Tibial nerve (tissue), 4 donors: Measurements from ENCODE around the gene RAB11FIP4. TPM values are rescaled to one million over a fixed set of nuclear protein-coding genes. Genes with fewer than 3 reads are reported as not detected.

Experiments
- DNase-seq, 2 donors: peaks; one replicate each; pipeline ENCODE4 v3.0.0-alpha.2; 2019; ENCODE audit warnings: low spot score in 2 of 2
- H3K27ac ChIP-seq, 4 donors: fragments of 200-600 bp; sonication (generic) in 3 of 4; one replicate each; pipeline ENCODE4 v1.5.1; 2017 to 2019; ENCODE audit warnings: mild to moderate bottlenecking in 1 of 4
- H3K27me3 ChIP-seq, 2 donors: fragments of 200-600 bp; sonication (generic) in 1 of 2; one replicate each; pipeline versions ENCODE4 v1.5.1 to v1.6.0; 2017 to 2019
- H3K36me3 ChIP-seq, 3 donors: fragments of 200-600 bp; sonication (generic); one replicate each; pipeline ENCODE4 v1.5.1; 2018 to 2019
- H3K4me1 ChIP-seq, 4 donors: fragments of 200-600 bp; sonication (generic) in 3 of 4; one replicate each; pipeline ENCODE4 v1.5.1; 2017 to 2019
- H3K4me3 ChIP-seq, 4 donors: fragments of 200-600 bp; sonication (generic) in 3 of 4; one replicate each; pipeline ENCODE4 v1.5.1; 2017 to 2019; ENCODE audit warnings: mild to moderate bottlenecking in 1 of 4, moderate library complexity in 1 of 4
- H3K9me3 ChIP-seq, 4 donors: fragments of 200-600 bp; sonication (generic) in 3 of 4; one replicate each; pipeline ENCODE4 v1.5.1; 2017 to 2019
- EP300 ChIP-seq, 2 donors: sonication (generic); formaldehyde crosslinking; IDR thresholded peaks; one replicate each; pipeline ENCODE4 v1.6.1; 2017; ENCODE audit warnings: antibody characterized with exemption in 2 of 2, mild to moderate bottlenecking in 1 of 2
- POLR2A ChIP-seq, 2 donors: fragments of 450-650 bp; IDR thresholded peaks; one replicate each; pipeline ENCODE4 v1.6.1; 2017; ENCODE audit warnings: antibody characterized with exemption in 2 of 2, mild to moderate bottlenecking in 2 of 2, moderate library complexity in 2 of 2
- WGBS, 2 donors: methylation state at CpG; one replicate each; pipeline ENCODE4 v1.1.5; 2018; 5-methylcytosine and 5-hydroxymethylcytosine counted together
- total RNA-seq, 4 donors: library from RNA; depleted of rRNA; stranded (reverse); fragments of >200 nt; gene quantifications; one replicate each; pipeline ENCODE4 v1.1.0, GENCODE V29; 2016
- TF ChIP-seq, protein P1 (sequence below), 5 experiments: fragments of 200-600 bp in 3 of 5; fragments of 450-650 bp in 2 of 5; sonication (generic) in 3 of 5; IDR thresholded peaks; one replicate each; pipeline ENCODE4 v1.5.1; 2016 to 2019; ENCODE audit warnings: antibody characterized with exemption in 5 of 5, mild to moderate bottlenecking in 3 of 5, moderate library complexity in 2 of 5

The RAB11FIP4 gene
- total RNA-seq, 4 donors from 2014 or later, result 2.7 to 6.9 (median 4.1) TPM

DNA sequence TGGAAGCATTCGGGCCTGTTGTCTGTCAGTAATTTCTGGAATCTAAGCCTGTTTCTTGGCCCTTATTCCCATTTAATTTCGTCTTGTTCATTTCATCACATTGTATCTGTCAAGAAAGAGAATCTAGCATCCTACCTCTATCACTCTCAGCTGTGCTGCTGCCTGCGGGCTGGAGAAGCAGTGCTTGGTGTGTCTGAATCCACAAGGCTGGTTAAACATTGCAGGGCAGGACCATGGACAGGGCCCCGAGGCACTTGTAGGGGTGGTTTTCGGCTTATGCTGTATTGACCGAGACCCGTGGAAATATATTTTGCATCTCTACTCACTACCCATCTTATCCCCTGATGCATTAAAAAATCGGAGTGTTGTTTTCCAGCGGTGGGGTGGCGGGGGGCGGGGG, 3.1 kb downstream of the RAB11FIP4 start:
- H3K27ac ChIP-seq, result no peak overlapping the region
- TF ChIP-seq, protein P1, sequence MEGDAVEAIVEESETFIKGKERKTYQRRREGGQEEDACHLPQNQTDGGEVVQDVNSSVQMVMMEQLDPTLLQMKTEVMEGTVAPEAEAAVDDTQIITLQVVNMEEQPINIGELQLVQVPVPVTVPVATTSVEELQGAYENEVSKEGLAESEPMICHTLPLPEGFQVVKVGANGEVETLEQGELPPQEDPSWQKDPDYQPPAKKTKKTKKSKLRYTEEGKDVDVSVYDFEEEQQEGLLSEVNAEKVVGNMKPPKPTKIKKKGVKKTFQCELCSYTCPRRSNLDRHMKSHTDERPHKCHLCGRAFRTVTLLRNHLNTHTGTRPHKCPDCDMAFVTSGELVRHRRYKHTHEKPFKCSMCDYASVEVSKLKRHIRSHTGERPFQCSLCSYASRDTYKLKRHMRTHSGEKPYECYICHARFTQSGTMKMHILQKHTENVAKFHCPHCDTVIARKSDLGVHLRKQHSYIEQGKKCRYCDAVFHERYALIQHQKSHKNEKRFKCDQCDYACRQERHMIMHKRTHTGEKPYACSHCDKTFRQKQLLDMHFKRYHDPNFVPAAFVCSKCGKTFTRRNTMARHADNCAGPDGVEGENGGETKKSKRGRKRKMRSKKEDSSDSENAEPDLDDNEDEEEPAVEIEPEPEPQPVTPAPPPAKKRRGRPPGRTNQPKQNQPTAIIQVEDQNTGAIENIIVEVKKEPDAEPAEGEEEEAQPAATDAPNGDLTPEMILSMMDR (IDR thresholded peaks at IDR 0.05), result no peak
- TF ChIP-seq EP300 (IDR thresholded peaks at IDR 0.05), result no peak
- no peak for TF ChIP-seq POLR2A (IDR thresholded peaks at IDR 0.05)
- H3K27me3 ChIP-seq, result peaks cover 0 to 41% of the 10 kb centered on the region in 2 donors
- WGBS, 2 donors, result 12 to 13% methylated on average over 11 of the region's 11 CpGs
- H3K4me3 ChIP-seq, result no peak overlapping the region
- no peaks in the 10 kb centered on the region for H3K9me3 ChIP-seq
- DNase-seq, result peak in 1 of 2 donors; percentile 55
- no peaks in the 10 kb centered on the region for H3K36me3 ChIP-seq
- peaks cover 0 to 21% (median 11%) of the 10 kb centered on the region in 4 donors for H3K4me1 ChIP-seq

DNA sequence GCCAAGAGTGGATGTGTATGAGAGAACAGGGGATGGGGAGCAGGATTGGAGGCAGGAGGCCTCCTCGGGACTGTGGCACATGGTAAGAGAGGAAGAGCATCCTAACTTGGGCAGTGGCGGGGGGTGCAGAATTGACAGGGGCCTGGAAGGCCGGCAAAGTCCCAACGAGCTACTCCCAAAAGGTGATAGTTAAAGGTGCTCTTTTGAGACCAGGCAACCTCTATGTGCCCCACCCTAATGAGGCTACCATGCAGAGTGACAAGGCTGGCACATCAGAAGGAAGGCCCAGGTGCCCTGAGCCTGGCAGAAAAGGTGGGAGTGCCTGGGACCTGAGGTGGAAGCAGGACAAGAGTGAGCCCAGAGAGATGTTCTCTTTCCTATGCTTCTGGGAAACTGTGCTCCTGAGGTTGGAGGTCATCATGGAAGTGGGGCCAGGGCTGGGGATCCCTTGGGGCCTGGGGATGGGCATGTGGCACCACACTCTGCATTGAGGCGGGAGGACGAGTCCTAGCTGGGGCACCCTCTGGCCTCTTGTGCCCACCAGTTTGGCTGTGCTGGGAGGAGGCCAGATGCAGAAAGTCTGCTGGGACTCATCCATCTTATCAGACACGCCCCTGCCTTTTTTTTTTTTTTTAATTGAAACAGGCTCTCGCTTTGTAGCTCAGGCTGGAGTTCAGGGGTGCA, 5.9 kb downstream of the RAB11FIP4 start:
- TF ChIP-seq POLR2A (IDR thresholded peaks at IDR 0.05), result no peak
- no peak for TF ChIP-seq EP300 (IDR thresholded peaks at IDR 0.05)
- TF ChIP-seq, protein P1 (IDR thresholded peaks at IDR 0.05), result no peak
- H3K4me3 ChIP-seq, result no peak overlapping the region
- no peak overlapping the region for H3K27ac ChIP-seq
- peaks cover 0 to 3% (median under 1%) of the 10 kb centered on the region in 4 donors for H3K4me1 ChIP-seq
- WGBS, 2 donors, result 73 to 80% methylated on average over 8 of the region's 8 CpGs
- H3K36me3 ChIP-seq, result no peaks in the 10 kb centered on the region
- no peak for DNase-seq
- no peaks in the 10 kb centered on the region for H3K9me3 ChIP-seq
- peaks cover 0 to 26% of the 10 kb centered on the region in 2 donors for H3K27me3 ChIP-seq

DNA sequence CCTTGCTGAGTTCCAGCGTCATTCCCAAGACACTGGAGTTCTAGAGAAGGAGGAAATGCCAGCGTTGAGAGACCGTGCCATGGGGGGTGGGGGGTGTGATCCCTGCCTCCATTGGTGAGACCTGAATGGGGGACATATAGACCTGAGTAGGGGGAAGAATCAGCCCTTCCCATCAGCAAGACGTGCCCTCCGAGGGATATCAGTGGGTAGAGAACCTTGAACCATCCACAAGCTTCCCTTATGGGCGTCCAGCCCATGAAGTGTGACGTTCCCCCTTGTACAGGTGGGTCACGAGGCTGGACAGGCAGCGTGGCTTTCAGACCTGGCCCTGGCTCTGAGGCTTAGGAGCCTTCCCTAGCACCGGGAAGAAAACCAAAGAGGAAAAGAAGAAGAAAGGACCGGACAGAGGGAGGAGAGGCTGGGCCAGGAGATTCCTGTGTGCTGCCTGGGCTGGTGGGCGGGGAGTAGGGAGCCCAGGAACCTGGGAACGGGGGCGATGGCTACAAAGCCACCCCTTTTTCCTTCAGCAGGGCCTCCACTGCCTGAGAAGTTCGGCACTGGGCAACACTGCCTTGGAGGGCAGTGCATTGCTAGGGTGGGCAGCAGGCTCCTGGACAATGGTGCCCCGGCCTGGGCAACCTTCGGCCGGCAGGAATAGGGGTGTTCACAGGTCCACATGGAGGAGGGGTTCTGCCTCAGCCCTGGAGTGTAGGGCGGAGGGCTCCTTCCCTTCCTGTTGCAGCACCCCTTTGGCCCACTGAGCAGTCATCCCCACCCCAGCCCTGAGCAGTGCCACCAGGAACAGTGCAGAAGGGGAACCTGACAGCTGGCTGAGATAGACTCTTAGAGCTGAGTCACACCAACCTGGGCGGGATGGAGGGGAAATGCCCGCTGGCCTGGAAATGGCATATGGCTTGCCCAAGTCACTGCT, 7.2 kb downstream of the RAB11FIP4 start:
- TF ChIP-seq, protein P1 (IDR thresholded peaks at IDR 0.05), result no peak
- TF ChIP-seq POLR2A (IDR thresholded peaks at IDR 0.05) (no peak), EP300 (IDR thresholded peaks at IDR 0.05) (no peak)
- Histone ChIP-seq H3K36me3 (no peaks in the 10 kb centered on the region), H3K9me3 (no peaks in the 10 kb centered on the region), H3K27me3 (peaks cover 0 to 14% of the 10 kb centered on the region in 2 donors), H3K4me3 (no peak overlapping the region), H3K27ac (no peak overlapping the region), H3K4me1 (no peaks in the 10 kb centered on the region)
- WGBS, 2 donors, result 78 to 84% methylated on average over 20 to 21 of the region's 21 CpGs
- no peak for DNase-seq

- H3K27me3 ChIP-seq, result peaks cover 0 to 5% of the 10 kb centered on the region in 2 donors
- no peak overlapping the region for H3K4me3 ChIP-seq
- H3K27ac ChIP-seq, result no peak overlapping the region
- no peak for DNase-seq
- 60 to 64% methylated on average over 11 of the region's 11 CpGs for WGBS, 2 donors
- no peaks in the 10 kb centered on the region for H3K4me1 ChIP-seq
- no peaks in the 10 kb centered on the region for H3K9me3 ChIP-seq
- TF ChIP-seq EP300 (IDR thresholded peaks at IDR 0.05), result no peak
- TF ChIP-seq, protein P1 (IDR thresholded peaks at IDR 0.05), result no peak
- TF ChIP-seq POLR2A (IDR thresholded peaks at IDR 0.05), result no peak
- no peaks in the 10 kb centered on the region for H3K36me3 ChIP-seq
Observed at GRCh38 chr17:31400481-31400950, 9.0 kb downstream of the RAB11FIP4 start.
